22Rv1 (cell line): ENCODE results near the gene PCSK6.

ENCODE experiments used
- ZFX ChIP-seq: fragments of 450-650 bp; IDR thresholded peaks from 2 replicates; pipeline ENCODE4 v1.6.1; 2017; ENCODE audit warnings: antibody characterized with exemption, borderline replicate concordance
- TF ChIP-seq, protein P1 (sequence below): fragments of 450-650 bp; IDR thresholded peaks from 2 replicates; pipeline ENCODE4 v1.5.1; 2017; ENCODE audit warnings: mild to moderate bottlenecking

DNA sequence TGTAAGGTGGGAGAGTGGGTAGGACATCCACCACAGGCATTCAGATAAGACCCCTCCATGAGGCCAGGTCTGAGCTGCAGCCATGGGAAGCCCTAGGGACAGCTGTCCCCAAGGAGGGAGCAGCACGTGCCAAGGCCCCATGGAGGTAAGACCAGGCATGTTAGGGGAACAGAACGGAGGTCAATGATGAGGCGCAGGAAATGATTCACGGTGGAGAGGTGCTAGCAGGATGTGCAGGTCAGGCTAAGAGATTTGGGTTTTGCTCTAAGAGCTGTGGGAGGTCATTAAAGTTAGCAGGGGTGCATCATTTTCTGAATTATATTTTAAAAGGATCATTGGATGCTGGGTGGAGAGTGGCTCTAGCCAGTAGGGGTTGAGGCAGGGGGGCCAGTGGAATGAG is 128.1 kb downstream of the PCSK6 start:
- TF ChIP-seq, protein P1, sequence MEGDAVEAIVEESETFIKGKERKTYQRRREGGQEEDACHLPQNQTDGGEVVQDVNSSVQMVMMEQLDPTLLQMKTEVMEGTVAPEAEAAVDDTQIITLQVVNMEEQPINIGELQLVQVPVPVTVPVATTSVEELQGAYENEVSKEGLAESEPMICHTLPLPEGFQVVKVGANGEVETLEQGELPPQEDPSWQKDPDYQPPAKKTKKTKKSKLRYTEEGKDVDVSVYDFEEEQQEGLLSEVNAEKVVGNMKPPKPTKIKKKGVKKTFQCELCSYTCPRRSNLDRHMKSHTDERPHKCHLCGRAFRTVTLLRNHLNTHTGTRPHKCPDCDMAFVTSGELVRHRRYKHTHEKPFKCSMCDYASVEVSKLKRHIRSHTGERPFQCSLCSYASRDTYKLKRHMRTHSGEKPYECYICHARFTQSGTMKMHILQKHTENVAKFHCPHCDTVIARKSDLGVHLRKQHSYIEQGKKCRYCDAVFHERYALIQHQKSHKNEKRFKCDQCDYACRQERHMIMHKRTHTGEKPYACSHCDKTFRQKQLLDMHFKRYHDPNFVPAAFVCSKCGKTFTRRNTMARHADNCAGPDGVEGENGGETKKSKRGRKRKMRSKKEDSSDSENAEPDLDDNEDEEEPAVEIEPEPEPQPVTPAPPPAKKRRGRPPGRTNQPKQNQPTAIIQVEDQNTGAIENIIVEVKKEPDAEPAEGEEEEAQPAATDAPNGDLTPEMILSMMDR: no peak
- no peak for TF ChIP-seq ZFX
